ENCODE measurements around the gene RAB31. TPM values are rescaled to one million over a fixed set of nuclear protein-coding genes. Genes with fewer than 3 reads are reported as not detected.

Gene RAB31
- total RNA-seq, 1 experiment from 2014 or later: 48.0 TPM

GRCh38 chr18:9712130-9712577, 4.1 kb downstream of the RAB31 start:
- peak; percentile 30 for DNase-seq (ENCODE audit: low spot score)

GRCh38 chr18:9712611-9713010, 4.5 kb downstream of the RAB31 start:
- no peak for DNase-seq (ENCODE audit: low spot score)

- no peak for DNase-seq (ENCODE audit: low spot score)
These were observed 6.4 kb downstream of the RAB31 start for GRCh38 chr18:9714266-9715087.

- DNase-seq (ENCODE audit: low spot score): no peak
These were observed 6.9 kb downstream of the RAB31 start for GRCh38 chr18:9715088-9715343.

- DNase-seq (ENCODE audit: low spot score): no peak
These were observed 8.1 kb downstream of the RAB31 start for GRCh38 chr18:9715978-9716774.

DNA sequence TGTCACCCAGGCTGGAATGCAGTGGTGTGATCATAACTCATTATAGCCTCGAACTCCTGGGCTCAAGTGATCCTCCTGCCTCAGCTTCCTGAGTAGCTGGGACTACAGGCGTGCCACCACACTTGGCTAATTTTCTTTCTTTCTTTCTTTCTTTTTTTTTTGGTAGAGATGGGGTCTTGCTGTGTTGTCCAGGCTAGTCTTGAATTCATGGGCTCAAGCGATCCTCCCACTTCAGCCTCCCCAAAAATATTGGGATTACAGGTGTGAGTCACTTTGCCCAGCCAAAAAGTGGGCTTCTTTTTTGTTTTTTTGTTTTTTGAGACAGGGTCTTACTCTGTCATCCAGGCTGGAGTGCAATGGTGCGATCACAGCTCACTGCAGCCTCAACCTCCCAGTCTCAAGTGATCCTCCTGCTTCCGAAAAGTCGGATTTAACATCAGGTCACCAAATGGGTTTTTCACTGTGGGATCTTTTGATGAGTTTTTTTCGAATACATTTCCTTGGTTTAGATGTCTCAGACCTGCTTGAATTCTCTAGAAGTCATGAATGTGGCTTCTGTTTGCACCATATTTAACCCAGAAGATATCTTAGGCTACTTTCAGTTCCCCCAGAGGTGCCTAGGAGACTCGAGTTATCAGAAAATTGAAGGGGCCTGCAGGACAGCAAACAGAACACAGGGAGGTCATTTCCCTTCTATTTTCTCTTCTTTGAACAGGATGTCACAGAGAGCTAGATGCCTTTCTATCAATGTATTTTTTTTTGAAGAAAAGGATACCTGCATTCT, 8.9 kb downstream of the RAB31 start:
- no peak for DNase-seq (ENCODE audit: low spot score)

DNA sequence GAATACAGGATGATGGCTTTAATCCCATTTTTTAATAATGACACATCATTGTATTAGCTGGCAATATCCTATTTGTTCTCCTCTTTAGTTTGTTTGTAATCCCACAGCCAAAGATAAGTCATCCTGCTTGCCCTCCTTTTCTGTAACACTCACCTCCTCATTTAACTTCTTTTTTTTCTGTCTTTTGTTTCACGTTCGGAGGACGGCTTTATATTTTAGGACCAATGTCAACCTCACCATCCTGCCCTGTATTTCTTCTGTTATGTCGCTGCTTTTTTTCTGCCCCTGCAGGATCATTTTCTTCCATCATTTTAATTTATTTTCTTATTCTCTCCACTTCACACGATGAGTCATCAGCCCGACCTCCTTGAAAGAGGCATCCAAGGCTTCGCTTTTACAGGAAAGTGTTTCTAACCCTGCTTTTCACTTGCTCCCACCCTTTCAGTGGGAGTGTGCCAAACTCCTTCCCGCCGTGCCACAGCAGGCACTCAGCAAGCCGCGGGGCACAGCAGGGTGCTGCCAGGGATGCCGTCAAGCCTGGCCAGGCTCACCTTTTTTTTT, 11.4 kb downstream of the RAB31 start:
- peak; percentile 90 for DNase-seq (ENCODE audit: low spot score)

DNA sequence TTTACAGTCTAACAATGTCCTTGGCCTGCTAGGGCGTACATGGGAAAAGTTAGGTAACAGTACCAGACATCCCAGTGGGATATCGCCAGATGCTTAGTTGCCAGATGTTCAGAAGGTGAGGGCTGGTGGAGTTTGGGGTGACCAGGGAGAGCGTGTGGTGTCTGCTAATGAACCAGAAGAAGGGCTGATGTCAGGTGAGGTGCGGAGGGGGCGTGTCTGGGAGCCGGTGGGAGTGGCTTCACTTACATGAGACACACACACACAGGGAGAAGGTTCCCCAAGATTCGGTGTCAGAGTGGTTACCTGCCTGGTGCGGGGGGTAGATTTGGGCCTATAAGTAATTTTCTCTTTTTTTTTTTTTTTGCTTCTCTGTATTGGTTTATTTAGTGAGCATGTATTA, 12.2 kb downstream of the RAB31 start:
- no peak for DNase-seq (ENCODE audit: low spot score)

DNA sequence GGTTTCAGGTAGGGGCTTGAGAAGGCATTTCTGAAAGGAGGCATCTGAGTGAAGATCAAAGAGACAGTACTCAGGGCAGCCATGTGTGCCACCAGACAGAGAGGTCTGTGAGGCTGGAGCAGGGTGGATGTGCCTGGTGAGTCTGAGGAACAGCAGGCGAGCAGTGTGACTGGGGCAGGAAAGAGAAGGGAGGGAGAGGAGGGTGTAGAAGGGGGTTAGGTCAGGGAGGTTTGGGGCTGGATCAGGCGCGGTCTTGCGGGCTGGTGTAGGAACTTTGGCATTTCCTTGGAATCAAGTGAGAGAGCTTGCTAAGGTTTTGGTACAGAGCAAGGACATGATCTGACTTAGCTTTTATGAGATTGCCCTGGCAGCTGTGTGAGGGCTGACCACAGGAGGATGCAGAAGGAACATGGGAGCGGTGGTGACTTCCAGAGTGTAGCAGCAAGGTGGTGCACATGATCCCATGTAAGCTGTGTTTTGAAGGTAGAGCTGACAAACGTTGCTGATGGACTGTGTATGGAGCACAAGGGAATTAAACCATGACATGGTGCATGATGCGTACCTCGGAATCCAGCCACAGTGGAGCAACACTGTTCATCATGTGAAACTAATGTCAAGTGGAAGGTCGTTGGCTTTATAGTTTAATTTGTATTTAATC, 13.9 kb downstream of the RAB31 start:
- no peak for DNase-seq (ENCODE audit: low spot score)

GRCh38 chr18:9722691-9723090, 14.6 kb downstream of the RAB31 start:
- no peak for DNase-seq (ENCODE audit: low spot score)

DNA sequence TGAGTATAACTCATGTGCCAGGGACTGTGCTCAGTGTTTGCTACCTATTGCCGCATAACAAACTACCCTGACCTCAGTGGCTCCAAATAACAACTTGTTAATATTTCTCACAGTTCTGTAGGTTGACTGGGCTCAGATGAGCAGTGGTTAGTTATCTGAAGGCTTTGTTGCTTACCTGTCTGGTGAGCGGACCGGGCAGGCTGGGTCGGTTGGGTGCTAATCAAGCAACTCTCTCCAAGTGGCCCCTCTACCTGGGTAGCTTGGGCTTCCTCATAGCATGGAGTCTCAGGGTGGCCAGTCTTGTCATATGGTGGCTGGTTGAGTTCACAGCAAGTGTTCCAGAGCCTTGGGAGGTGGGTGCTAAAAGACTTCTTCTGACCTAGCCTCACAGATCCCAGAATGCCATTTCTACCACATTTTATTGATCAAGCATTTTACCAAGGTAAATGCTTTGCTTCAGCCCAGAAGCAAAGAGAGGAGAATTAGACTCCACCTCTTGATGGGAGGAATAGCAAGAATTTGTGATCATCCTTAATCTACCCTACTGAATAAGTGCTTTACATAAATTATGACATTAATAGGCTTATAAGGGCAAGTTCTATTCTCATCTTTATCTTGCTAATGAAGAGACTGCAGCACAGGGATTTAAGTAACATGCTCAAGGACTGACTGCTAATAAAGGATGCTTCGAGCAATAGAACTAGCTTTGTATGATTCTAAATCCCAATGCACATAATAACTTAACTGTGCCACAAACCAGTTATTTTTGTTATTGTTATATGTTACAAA, 16.9 kb downstream of the RAB31 start:
- no peak for DNase-seq (ENCODE audit: low spot score)

DNA sequence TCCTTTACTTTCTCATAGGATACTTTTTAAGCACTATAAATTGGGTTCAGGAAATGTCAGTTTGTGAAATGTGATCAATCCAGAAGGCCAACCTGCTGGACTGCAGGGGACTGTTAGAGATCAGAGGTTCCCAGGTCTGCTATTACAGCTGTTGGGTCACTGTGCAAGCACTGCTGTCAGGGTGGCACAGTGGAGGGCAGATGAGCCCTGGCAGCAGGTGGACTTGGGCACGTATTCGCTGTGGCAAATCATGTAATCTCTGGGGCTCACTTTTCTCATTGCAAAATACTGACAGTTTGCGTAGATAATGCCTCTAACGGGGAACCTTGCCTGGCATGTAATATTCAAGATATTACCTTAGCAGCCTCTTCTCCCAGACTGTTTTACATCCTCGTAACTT, 18.1 kb downstream of the RAB31 start:
- DNase-seq (ENCODE audit: low spot score): no peak

DNA sequence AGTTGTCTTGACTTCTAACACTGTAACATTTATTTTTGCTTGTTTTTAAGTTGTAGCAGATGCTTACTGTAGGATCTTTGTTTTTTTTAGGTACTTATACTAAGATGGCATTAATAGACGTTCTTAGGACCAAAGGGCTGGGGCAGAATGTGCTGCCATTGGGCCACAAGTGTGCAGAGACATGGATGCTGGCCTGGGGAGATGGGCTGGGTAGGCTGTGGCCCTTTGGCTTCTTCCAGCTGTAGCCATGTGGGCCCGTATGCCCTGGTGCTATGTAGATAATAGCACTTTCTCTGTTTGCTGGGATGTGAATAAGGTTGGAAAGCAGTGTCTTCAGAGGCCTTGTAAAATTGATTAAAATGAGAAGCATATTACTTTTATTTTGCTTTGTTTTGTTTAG, 18.8 kb downstream of the RAB31 start:
- no peak for DNase-seq (ENCODE audit: low spot score)

GRCh38 chr18:9730786-9731185, 22.7 kb downstream of the RAB31 start:
- DNase-seq (ENCODE audit: low spot score): no peak

DNA sequence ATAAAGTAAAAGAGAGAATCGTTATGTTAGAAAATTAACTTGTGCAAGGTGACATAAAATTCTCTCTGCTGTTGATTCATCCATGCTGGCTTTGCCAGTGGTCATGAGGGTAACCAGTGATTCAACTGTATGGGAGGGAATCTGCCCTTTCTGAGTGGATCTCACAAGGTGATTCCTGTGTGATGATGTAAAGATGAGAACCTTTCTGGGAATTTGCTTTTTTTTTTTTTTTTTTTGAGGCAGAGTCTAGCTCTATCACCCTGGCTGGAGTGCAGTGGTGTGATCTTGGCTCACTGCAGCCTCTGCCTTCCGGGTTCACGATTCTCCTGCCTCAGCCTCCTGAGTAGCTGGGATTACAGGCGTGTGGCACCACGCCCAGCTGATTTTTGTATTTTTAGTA, 23.3 kb downstream of the RAB31 start:
- peak; percentile 37 for DNase-seq (ENCODE audit: low spot score)

DNA sequence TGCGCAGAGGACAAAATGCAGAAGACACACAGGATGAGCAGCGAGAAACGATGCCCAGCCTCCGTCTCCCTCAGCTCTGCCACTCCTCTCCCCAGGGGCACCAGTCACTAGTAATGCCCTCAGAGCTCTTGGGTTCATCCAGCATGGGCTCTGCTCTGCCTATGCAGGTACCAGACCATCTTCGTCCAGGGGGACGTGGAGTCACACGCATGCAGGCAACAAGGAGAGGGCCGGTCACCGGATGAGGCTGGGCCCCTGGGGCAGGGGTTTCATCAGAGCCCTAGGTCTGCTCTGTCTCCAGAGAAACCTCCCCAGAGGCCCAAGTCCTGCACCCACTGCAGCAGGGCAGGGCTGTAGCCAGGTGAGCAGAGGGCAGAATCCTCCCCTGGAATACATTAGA, 23.9 kb downstream of the RAB31 start:
- DNase-seq (ENCODE audit: low spot score): no peak

- DNase-seq (ENCODE audit: low spot score): no peak
These were observed 26.1 kb downstream of the RAB31 start for GRCh38 chr18:9734189-9734588.

DNA sequence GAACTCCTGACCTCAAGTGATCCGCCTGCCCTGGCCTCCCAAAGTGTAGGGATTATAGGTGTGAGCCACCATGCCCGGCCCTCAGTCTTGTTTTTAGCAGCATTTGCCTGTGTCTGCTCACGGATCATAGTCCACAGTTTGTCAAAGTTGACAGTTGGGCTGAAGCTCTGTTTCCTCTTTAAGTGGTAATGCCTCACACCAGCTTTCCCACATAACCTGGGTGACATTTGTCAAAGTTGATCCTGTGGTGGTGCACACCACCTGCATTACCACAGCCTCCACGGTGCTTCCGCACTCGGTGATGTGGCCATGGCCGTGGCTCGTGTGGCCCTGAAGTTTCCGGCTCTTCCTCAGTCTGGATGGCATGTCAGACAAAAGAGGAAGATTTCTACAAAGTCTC, 27.1 kb downstream of the RAB31 start:
- DNase-seq (ENCODE audit: low spot score): no peak

DNA sequence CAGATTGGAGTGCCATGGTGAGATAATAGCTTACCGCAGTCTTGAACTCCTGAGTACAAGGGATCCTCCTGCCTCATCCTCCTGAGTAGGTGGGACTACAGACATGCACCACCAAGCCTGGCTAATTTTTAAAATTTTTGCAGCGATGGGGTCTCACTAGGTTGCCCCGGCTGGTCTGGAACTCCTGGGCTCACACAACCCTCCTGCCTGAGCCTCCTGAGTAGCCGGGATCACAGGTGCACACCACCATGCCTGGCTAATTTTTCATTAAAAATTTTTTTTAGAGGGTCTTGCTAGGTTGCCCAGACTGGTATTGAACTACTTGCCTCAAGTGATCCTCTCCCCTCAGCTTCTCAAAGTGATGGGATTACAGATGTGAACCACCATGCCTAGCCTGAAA, 27.8 kb downstream of the RAB31 start:
- no peak for DNase-seq (ENCODE audit: low spot score)

GRCh38 chr18:9736286-9736835, 28.3 kb downstream of the RAB31 start:
- no peak for DNase-seq (ENCODE audit: low spot score)

DNA sequence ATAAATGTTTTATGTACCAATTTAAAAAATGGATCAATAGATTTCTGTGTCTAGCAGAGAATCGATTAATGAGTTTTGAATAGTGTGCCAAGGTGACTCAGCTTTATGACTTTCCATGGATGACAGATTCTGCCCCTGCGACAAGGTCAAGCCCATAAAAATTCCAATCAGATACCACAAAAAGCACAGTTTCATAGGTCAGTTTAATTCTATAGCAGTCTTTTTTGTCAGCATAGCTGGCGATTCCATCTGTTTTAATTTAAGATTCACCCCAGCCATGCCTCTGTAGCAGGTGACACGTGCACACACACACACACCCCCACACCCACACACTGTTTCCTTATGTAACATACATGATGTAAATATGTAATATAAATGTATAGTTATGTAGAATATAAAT, 28.9 kb downstream of the RAB31 start:
- DNase-seq (ENCODE audit: low spot score): no peak

All from H4 (cell line).